Epithelial cell of esophagus (primary cell): ENCODE data around the gene POLA1.

Experiments used
- DNase-seq: peaks from one replicate; pipeline ENCODE4 v3.0.0; 2010; ENCODE audit warnings: low read depth
- H3K4me3 ChIP-seq: 2 replicates; pipeline ENCODE4 v1.5.1; 2011; ENCODE audit warnings: mild to moderate bottlenecking, low read length, control low read depth
- TF ChIP-seq, protein P1 (sequence below): IDR thresholded peaks from 2 replicates; pipeline ENCODE4 v1.5.1; 2011; ENCODE audit warnings: low read depth, mild to moderate bottlenecking, low read length, control low read depth, inconsistent platforms; ENCODE audit not compliant: insufficient read depth; ENCODE audit errors: missing control alignments

The POLA1 gene

DNA sequence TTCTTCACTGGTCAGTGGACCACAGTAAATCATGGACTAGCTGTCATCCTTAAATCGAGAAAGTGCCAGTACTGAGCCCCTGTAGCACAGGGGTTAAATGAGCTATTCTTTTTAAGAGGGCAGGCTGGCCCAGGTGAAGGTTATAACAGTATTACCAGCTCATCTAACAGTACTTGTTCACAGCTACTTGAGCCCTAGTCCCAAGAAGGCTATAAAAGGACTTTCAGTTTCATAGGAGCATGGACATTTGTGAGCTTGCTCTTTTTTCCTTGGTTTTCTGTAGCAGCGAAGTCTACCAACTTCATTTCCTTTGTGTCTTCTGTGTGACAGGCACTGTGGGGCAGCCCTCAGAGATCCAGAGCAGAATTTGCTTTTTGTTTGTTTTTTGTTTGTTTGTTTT is 261.0 kb downstream of the POLA1 start:
- TF ChIP-seq, protein P1, sequence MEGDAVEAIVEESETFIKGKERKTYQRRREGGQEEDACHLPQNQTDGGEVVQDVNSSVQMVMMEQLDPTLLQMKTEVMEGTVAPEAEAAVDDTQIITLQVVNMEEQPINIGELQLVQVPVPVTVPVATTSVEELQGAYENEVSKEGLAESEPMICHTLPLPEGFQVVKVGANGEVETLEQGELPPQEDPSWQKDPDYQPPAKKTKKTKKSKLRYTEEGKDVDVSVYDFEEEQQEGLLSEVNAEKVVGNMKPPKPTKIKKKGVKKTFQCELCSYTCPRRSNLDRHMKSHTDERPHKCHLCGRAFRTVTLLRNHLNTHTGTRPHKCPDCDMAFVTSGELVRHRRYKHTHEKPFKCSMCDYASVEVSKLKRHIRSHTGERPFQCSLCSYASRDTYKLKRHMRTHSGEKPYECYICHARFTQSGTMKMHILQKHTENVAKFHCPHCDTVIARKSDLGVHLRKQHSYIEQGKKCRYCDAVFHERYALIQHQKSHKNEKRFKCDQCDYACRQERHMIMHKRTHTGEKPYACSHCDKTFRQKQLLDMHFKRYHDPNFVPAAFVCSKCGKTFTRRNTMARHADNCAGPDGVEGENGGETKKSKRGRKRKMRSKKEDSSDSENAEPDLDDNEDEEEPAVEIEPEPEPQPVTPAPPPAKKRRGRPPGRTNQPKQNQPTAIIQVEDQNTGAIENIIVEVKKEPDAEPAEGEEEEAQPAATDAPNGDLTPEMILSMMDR, result no peak
- H3K4me3 ChIP-seq, result no peak overlapping the region
- no peak for DNase-seq

DNA sequence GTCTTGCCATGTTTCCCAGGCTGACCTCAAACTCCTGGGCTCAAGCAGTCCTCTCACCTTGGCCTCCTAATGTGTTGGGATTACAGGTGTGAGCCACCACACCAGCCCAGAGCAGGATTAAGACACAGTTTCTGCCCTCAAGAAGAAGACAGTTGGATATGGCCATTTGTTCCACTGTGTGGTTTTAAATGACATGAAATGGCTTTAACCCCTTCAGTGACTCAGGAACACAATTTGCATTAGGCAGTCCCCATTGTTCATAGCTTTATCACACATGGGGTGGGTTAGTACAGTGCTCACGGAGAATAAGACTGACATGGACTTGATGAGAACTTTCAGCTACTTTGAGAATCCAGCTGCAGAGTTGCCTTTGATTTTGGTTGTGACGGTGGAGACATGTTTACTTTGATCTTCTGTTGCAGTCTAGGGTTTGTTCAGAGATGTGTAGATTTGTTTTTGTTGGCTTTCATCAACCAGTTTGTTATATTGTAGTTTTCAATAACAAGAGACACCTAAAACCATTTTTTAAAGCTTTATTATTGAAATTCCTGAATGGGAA is 261.7 kb downstream of the POLA1 start:
- TF ChIP-seq, protein P1, result no peak
- no peak for DNase-seq
- no peak overlapping the region for H3K4me3 ChIP-seq

DNA sequence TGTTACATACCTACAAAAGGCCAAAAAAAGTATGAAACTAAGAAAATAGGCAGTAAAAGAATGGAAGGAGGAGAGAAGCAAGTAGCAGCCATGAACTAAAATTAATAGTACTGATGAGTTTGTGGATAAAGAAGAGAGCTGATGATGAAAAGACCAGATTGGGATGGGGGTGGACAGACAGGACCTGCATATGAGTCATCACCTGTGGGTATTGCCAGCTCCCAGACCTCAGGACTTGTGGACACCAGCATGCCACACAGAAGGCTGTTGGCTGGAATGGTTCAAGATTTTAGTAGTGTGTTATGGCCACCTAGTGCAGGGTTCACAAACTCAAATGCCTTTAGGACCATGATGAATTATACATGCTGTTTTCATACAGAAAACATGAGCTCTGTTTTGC is 263.1 kb downstream of the POLA1 start:
- no peak overlapping the region for H3K4me3 ChIP-seq
- peak; percentile 18 for DNase-seq
- TF ChIP-seq, protein P1, result no peak

DNA sequence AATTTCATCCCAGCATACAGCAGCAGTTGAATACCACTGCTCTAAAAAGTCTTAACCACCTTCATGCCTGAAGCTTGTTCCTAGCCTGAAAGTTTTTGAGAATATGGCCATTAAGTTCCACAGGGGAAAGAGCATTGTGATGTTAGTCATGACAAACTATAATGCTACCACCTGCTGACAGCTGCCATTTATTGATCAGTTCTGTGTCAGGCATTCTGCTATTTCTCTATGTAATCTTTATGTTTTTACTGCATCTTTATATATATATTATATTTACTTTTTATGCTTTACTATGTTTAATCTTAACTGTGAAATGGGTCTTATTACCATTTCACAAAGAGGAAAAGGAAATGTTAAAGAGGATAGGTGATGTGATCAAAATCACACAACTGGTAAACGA is 268.1 kb downstream of the POLA1 start:
- no peak for DNase-seq
- TF ChIP-seq, protein P1, result no peak
- H3K4me3 ChIP-seq, result no peak overlapping the region

DNA sequence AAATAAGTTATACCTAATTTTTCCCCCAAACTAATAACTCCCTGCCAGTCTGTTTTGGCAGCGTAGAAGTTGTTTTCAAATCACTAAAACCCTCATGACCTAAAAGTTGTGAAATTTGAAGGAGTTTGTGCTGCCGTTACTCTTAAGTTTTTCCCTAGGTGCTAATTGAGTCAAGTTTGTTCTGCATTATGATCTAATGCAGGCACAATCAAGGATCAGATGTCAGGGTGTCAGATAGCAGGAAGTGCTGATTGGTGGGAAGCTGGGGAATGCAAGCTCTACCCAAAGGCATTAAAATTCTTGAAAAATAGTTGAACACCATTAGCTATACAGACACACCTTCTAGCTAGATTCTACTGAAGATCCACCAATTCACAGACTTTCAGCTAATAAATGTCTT is 270.1 kb downstream of the POLA1 start:
- TF ChIP-seq, protein P1, result no peak
- peak; percentile 32 for DNase-seq

DNA sequence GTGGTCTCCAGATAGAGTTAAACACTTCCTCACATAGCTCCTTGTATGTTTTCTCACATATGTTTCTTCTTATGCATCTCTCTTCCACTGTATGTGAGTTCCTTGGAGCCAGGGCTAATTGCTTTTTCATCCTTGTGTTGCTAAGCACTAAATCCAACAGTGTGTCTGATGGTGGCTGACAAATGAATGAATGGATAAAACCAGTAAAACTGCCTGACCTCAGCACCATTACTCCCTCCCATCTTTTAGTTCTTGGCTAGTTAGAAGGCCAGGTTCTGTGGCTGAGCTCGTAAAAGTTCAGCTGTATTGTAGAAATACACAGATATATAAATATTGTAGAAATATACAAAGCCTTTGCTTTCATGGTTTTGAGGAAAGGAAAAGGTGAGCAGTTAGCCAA is 271.7 kb downstream of the POLA1 start:
- TF ChIP-seq, protein P1, result no peak
- H3K4me3 ChIP-seq, result no peak overlapping the region
- DNase-seq, result no peak

More for the DNA sequence above, 270.1 kb downstream of the POLA1 start:
- no peak overlapping the region for H3K4me3 ChIP-seq

DNA sequence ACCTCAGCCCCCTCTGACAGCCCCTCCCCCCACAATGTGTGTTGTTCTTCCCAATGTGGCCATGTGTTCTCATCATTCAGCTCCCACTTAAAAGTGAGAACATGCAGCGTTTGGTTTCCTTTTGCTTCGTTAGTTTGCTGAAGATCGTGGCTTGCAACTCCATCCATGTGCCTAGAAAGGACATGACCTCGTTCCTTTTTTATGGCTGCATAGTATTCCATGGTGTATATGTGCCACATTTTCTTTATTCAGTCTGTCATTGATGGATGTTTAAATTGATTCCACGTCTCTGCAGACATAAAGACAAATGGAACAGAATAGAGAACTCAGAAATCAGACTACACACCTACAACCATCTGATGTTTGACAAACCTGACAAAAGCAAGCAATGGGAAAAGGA is 276.1 kb downstream of the POLA1 start:
- DNase-seq, result no peak
- TF ChIP-seq, protein P1, result no peak
- H3K4me3 ChIP-seq, result no peak overlapping the region
